Smooth muscle cell (in vitro differentiated cells): ENCODE measurements around the gene LRRC3. TPM values are rescaled to one million over a fixed set of nuclear protein-coding genes. Genes with fewer than 3 reads are reported as not detected.

Experiments
- DNase-seq: peaks from one replicate; lab custom pipeline; 2025; ENCODE audit not compliant: unreplicated experiment; lab: John Stamatoyannopoulos, UW
- H2AFZ ChIP-seq: fragments of 200-600 bp; sonication (generic); 2 replicates; pipeline ENCODE4 v1.6.0; 2016; ENCODE audit warnings: antibody characterized with exemption, low read depth, mild to moderate bottlenecking
- H3F3A ChIP-seq: fragments of 200-600 bp; sonication (generic); 2 replicates; pipeline ENCODE4 v1.6.0; 2017; ENCODE audit warnings: antibody characterized with exemption, low read depth
- H3K27ac ChIP-seq: fragments of 200-600 bp; sonication (generic); 2 replicates; pipeline ENCODE4 v1.5.1; 2016; ENCODE audit warnings: low read depth, mild to moderate bottlenecking
- H3K27me3 ChIP-seq: fragments of 200-600 bp; sonication (generic); 2 replicates; pipeline ENCODE4 v1.6.1; 2016; ENCODE audit warnings: low read depth, mild to moderate bottlenecking
- H3K36me3 ChIP-seq: fragments of 200-600 bp; sonication (generic); 2 replicates; pipeline ENCODE4 v1.5.1; 2016; ENCODE audit warnings: low read depth
- H3K4me1 ChIP-seq: fragments of 200-600 bp; sonication (generic); 2 replicates; pipeline ENCODE4 v1.5.1; 2016; ENCODE audit warnings: low read depth
- H3K4me2 ChIP-seq: fragments of 200-600 bp; sonication (generic); 2 replicates; pipeline ENCODE4 v1.6.0; 2016; ENCODE audit warnings: mild to moderate bottlenecking
- H3K4me3 ChIP-seq: fragments of 200-600 bp; sonication (generic); 2 replicates; pipeline ENCODE4 v1.5.1; 2016; ENCODE audit warnings: mild to moderate bottlenecking
- H3K79me2 ChIP-seq: fragments of 200-600 bp; sonication (generic); 2 replicates; pipeline ENCODE4 v1.6.0; 2016; ENCODE audit warnings: low read depth, mild to moderate bottlenecking
- H3K9ac ChIP-seq: fragments of 200-600 bp; sonication (generic); 2 replicates; pipeline ENCODE4 v1.6.0; 2016; ENCODE audit warnings: low read depth
- H3K9me3 ChIP-seq: fragments of 200-600 bp; sonication (generic); replicated peaks from 2 replicates; pipeline ENCODE4 v1.5.1; 2016; ENCODE audit warnings: low read depth
- H4K20me1 ChIP-seq: fragments of 200-600 bp; sonication (generic); 2 replicates; pipeline ENCODE4 v1.6.0; 2016; ENCODE audit warnings: low read depth
- CTCF ChIP-seq: fragments of 200-600 bp; sonication (generic); IDR thresholded peaks from 2 replicates; pipeline ENCODE4 v1.5.1; 2017; ENCODE audit warnings: borderline replicate concordance, mild to moderate bottlenecking, antibody characterized with exemption; ENCODE audit not compliant: insufficient read depth, poor library complexity, severe bottlenecking
- WGBS: methylation state at CpG from one replicate; pipeline ENCODE4 v1.1.7; 2016; ENCODE audit warnings: low lambda C conversion rate; 5-methylcytosine and 5-hydroxymethylcytosine counted together
- polyA plus RNA-seq: library from polyadenylated mRNA; unstranded; fragments of >200 nt; fragmentation: Nextera tagmentation; extraction: Ambion mirVana; gene quantifications from 2 replicates; pipeline ENCODE4 v1.2.1, GENCODE V29; 2016
- total RNA-seq: library from RNA; depleted of rRNA; stranded (reverse); fragments of >200 nt; gene quantifications from 2 replicates; pipeline ENCODE4 v1.2.3, GENCODE V29; 2014

LRRC3 gene
- total and polyA plus RNA-seq, 2 experiments from 2014 or later = 4.9 to 5.3 TPM

GRCh38 chr21:44483288-44484237 is 28.3 kb downstream of the LRRC3 start:
- Histone ChIP-seq H3K9me3 (no peaks in the 10 kb centered on the region), H3F3A (no peaks in the 10 kb centered on the region), H2AFZ (no peak overlapping the region), H3K79me2 (no peaks in the 10 kb centered on the region), H3K4me1 (no peaks in the 10 kb centered on the region), H3K36me3 (no peaks in the 10 kb centered on the region), H3K9ac (no peak overlapping the region), H4K20me1 (no peaks in the 10 kb centered on the region), H3K27me3 (no peaks in the 10 kb centered on the region), H3K4me3 (no peak overlapping the region), H3K4me2 (no peak overlapping the region), H3K27ac (no peak overlapping the region)
- DNase-seq = no peak
- WGBS = 93% methylated on average over 28 of the region's 28 CpGs
- TF ChIP-seq CTCF = no peak

DNA sequence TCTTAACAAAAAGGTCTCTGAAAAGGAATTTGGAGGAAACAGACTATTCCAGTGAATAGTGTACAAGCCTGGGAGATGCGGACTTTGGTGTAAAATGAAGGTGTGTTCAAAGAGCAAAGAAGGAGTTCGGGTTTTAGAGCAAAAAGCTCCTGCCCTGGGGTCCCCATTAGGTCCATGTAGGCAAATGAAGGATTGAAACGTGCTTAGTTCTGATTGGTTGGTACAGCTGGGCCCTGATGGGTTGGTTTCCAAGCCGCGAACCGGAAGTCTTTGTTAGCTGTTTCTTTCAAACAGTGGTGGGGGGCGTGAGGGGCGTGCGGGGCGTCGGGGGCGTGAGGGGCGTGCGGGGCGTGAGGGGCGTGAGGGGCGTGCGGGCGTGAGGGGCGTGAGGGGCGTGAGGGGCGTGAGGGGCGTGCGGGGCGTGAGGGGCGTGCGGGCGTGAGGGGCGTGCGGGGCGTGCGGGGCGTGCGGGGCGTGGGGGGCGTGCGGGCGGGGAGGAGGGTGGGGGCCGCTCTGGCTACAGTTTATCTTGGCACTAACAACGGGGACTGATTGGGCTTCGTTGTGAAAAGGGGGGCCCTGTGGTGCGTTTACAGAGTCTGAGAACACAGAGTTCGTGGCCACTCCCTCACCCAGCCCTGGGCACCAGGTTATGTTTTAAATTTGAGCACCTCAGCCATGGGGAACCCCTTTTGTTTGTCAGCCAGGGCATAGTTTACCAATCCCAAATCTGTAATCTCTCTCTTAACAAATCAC is 29.4 kb downstream of the LRRC3 start:
- H3K4me3 ChIP-seq = peak overlapping the region; percentile 51
- no peak for TF ChIP-seq CTCF
- no peak overlapping the region for H3K27ac ChIP-seq
- H3K36me3 ChIP-seq = no peaks in the 10 kb centered on the region
- no peaks in the 10 kb centered on the region for H4K20me1 ChIP-seq
- peak overlapping the region; percentile 85 for H3K4me2 ChIP-seq
- DNase-seq = no peak
- H3F3A ChIP-seq = no peaks in the 10 kb centered on the region
- H3K27me3 ChIP-seq = no peaks in the 10 kb centered on the region
- H3K79me2 ChIP-seq = no peaks in the 10 kb centered on the region
- H3K9me3 ChIP-seq = no peaks in the 10 kb centered on the region
- no peak overlapping the region for H3K9ac ChIP-seq
- H2AFZ ChIP-seq = no peak overlapping the region
- WGBS = 96% methylated on average over 9 of the region's 43 CpGs
- H3K4me1 ChIP-seq = no peaks in the 10 kb centered on the region

DNA sequence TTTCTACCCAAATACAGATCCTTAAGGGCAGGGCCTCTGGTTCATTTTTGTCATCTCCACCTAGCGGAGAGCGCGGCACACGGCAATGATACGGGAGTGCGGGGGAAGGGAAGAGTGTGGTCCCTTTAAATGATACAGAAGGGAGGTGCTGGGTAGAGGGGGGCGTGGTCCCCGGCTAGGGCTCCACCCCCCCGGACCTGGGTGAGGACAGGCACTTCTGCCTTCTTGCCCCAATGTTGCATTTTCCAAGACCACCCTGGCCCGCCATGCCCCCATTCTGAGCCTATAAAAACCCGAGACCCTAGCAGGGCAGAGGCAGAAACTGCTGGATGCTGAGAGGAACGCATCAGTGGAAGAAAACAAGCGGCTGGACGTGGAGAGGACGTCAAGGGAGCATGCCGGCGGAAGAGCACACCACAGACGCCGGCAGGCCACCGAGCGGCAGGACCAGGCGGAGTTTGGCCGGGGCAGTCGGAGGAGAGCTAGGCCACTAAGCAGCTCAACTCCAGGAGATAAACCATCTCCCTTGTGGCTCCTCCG is 30.0 kb downstream of the LRRC3 start:
- H3K4me3 ChIP-seq = peak overlapping the region; percentile 51
- no peaks in the 10 kb centered on the region for H3K79me2 ChIP-seq
- H3K4me2 ChIP-seq = peak overlapping the region; percentile 85
- TF ChIP-seq CTCF = peak; percentile 55
- 9% methylated on average over 24 of the region's 25 CpGs for whole genome bisulfite sequencing
- H3K27ac ChIP-seq = no peak overlapping the region
- peak; percentile 23 for DNase-seq
- H3K36me3 ChIP-seq = no peaks in the 10 kb centered on the region
- H3F3A ChIP-seq = no peaks in the 10 kb centered on the region
- H3K27me3 ChIP-seq = no peaks in the 10 kb centered on the region
- H3K4me1 ChIP-seq = no peaks in the 10 kb centered on the region
- H3K9me3 ChIP-seq = no peaks in the 10 kb centered on the region
- no peaks in the 10 kb centered on the region for H4K20me1 ChIP-seq
- H3K9ac ChIP-seq = peak overlapping the region; percentile 16
- peak overlapping the region; percentile 78 for H2AFZ ChIP-seq
